Glutamatergic neuron (in vitro differentiated cells): ENCODE data around the gene COMMD6. TPM values are rescaled to one million over a fixed set of nuclear protein-coding genes. Genes with fewer than 3 reads are reported as not detected.
A peak's percentile ranks its signal among the peaks of the same experiment; 100 is the strongest.

ENCODE experiments used
- DNase-seq: peaks from one replicate; pipeline ENCODE4 v3.0.0; 2022
- H3K27ac Mint-ChIP-seq: one replicate; pipeline ENCODE4 v1.8.0; 2020; ENCODE audit warnings: mild to moderate bottlenecking, mixed read lengths, inconsistent platforms; ENCODE audit not compliant: unreplicated experiment
- H3K27me3 Mint-ChIP-seq: one replicate; pipeline ENCODE4 v1.8.0; 2020; ENCODE audit warnings: mild to moderate bottlenecking, moderate library complexity, mixed read lengths, inconsistent platforms; ENCODE audit not compliant: unreplicated experiment
- H3K36me3 Mint-ChIP-seq: one replicate; pipeline ENCODE4 v1.8.0; 2020; ENCODE audit warnings: mild to moderate bottlenecking, mixed read lengths, inconsistent platforms; ENCODE audit not compliant: unreplicated experiment
- H3K4me1 Mint-ChIP-seq: one replicate; pipeline ENCODE4 v1.8.0; 2020; ENCODE audit warnings: mild to moderate bottlenecking, low read depth, mixed read lengths, inconsistent platforms; ENCODE audit not compliant: unreplicated experiment
- H3K4me3 Mint-ChIP-seq: one replicate; pipeline ENCODE4 v1.8.0; 2020; ENCODE audit warnings: mild to moderate bottlenecking, mixed read lengths, inconsistent platforms; ENCODE audit not compliant: unreplicated experiment
- H3K9me3 Mint-ChIP-seq: one replicate; pipeline ENCODE4 v1.8.0; 2020; ENCODE audit warnings: mild to moderate bottlenecking, moderate library complexity, mixed read lengths, inconsistent platforms; ENCODE audit not compliant: unreplicated experiment
- total RNA-seq: library from RNA; stranded (reverse); fragmentation: NEBNext Ultra II Directional; extraction: Animal tissue kit (Norgen Biotek cat#: 25700); gene quantifications from one replicate; pipeline ENCODE4 v1.2.1, GENCODE V29; 2021; ENCODE audit not compliant: unreplicated experiment
- TF ChIP-seq, protein P1 (sequence below): fragments of 200-600 bp; sonication (generic); IDR thresholded peaks from one replicate; pipeline ENCODE4 v1.5.0; 2021; ENCODE audit not compliant: partially characterized antibody, unreplicated experiment

COMMD6 gene
- total RNA-seq, 1 donor from 2014 or later: 109 TPM

DNA sequence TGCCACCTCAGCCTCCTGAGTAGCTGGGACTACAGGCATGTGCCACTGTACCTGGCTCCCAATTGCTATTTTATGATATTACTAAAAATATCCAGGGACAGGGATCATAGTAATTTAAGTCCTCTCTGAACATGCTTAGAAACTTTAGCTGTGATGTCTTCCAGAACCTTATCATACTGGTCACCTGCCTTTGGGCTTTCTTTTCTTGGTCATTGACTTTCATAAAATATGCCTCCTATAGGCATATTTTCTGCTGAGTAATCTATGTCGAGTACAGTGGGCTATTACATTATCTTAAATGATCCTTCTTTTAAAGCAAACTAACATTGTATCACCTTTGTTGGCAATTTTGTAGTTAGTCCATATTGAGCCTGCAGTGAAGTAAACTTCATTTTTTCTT lies 18.2 kb upstream of the COMMD6 start:
- H3K27ac Mint-ChIP-seq: no peak overlapping the region
- H3K27me3 Mint-ChIP-seq: no peaks in the 10 kb centered on the region
- H3K36me3 Mint-ChIP-seq: peaks cover 7% of the 10 kb centered on the region
- H3K4me1 Mint-ChIP-seq: no peaks in the 10 kb centered on the region
- DNase-seq: no peak
- no peaks in the 10 kb centered on the region for H3K9me3 Mint-ChIP-seq
- TF ChIP-seq, protein P1, sequence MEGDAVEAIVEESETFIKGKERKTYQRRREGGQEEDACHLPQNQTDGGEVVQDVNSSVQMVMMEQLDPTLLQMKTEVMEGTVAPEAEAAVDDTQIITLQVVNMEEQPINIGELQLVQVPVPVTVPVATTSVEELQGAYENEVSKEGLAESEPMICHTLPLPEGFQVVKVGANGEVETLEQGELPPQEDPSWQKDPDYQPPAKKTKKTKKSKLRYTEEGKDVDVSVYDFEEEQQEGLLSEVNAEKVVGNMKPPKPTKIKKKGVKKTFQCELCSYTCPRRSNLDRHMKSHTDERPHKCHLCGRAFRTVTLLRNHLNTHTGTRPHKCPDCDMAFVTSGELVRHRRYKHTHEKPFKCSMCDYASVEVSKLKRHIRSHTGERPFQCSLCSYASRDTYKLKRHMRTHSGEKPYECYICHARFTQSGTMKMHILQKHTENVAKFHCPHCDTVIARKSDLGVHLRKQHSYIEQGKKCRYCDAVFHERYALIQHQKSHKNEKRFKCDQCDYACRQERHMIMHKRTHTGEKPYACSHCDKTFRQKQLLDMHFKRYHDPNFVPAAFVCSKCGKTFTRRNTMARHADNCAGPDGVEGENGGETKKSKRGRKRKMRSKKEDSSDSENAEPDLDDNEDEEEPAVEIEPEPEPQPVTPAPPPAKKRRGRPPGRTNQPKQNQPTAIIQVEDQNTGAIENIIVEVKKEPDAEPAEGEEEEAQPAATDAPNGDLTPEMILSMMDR: no peak
- no peak overlapping the region for H3K4me3 Mint-ChIP-seq

DNA sequence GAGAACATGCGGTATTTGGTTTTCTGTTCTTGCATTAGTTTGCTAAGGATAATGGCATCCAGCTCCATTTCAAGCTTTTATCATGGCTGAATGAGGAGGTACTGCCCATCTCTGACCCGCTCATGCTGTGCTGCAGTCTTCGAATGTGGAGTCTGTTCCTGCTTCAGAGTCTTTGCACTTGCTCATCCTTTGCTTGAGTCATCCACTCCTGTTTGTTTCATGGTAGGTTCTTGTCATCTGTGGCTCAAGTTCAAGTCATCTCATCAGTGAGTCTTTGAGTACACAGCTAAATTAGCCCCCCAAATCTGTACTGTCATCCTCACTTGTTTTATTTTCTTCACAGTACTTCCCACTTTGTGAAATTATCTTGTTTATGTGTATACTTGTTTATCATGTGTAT lies 17.3 kb upstream of the COMMD6 start:
- no peak overlapping the region for H3K27ac Mint-ChIP-seq
- TF ChIP-seq, protein P1: no peak
- peaks cover 7% of the 10 kb centered on the region for H3K36me3 Mint-ChIP-seq
- peaks cover 4% of the 10 kb centered on the region for H3K4me1 Mint-ChIP-seq
- H3K9me3 Mint-ChIP-seq: peaks cover 3% of the 10 kb centered on the region
- no peak for DNase-seq
- peaks cover 2% of the 10 kb centered on the region for H3K27me3 Mint-ChIP-seq
- no peak overlapping the region for H3K4me3 Mint-ChIP-seq

DNA sequence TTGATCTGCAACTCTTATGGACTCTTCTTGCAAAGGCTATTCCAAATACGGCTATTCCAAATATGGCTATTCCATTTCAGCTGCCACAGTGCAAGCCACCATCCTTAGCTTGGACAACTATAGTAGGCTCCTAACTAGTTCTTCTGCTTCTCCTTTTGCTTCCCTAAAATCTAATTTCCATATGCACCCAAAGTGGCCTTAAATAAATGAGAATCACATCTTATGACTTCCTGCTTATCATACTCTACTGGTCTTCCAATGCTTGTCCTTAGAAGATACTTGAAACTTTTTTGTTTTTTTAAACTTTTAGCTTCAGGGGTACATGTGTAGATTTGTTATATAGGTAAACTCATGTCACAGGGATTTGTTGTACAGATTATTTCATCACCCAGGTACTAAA lies 16.8 kb upstream of the COMMD6 start:
- peaks cover 2% of the 10 kb centered on the region for H3K27me3 Mint-ChIP-seq
- no peak for DNase-seq
- peaks cover 4% of the 10 kb centered on the region for H3K4me1 Mint-ChIP-seq
- TF ChIP-seq, protein P1: no peak
- no peak overlapping the region for H3K27ac Mint-ChIP-seq
- H3K36me3 Mint-ChIP-seq: peaks cover 7% of the 10 kb centered on the region
- peaks cover 3% of the 10 kb centered on the region for H3K9me3 Mint-ChIP-seq
- H3K4me3 Mint-ChIP-seq: no peak overlapping the region

DNA sequence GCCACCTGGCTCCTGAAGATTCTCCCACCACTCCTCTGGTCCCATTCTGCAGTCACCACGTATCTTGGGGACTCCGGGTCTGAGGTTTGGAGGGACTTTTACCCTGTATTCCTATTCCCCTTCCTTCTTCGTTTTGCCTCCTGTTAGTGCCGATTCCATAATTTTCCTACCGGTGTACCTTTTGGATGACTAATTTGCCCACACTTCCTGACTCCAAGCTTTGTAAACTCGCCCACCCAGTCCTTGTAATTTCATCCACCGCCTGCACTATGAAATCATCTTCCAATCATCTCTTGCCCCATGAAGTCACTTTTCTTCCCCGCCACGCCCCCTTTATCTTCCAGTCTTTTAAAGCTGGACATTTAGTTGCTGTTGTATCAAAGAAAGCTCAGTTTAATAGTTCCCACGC lies 12.5 kb upstream of the COMMD6 start:
- H3K27ac Mint-ChIP-seq: peak overlapping the region; percentile 94
- DNase-seq: no peak
- peaks cover 10% of the 10 kb centered on the region for H3K4me1 Mint-ChIP-seq
- TF ChIP-seq, protein P1: no peak
- H3K36me3 Mint-ChIP-seq: peaks cover 7% of the 10 kb centered on the region
- H3K4me3 Mint-ChIP-seq: peak overlapping the region; percentile 100
- H3K27me3 Mint-ChIP-seq: peaks cover 2% of the 10 kb centered on the region
- peaks cover 5% of the 10 kb centered on the region for H3K9me3 Mint-ChIP-seq

DNA sequence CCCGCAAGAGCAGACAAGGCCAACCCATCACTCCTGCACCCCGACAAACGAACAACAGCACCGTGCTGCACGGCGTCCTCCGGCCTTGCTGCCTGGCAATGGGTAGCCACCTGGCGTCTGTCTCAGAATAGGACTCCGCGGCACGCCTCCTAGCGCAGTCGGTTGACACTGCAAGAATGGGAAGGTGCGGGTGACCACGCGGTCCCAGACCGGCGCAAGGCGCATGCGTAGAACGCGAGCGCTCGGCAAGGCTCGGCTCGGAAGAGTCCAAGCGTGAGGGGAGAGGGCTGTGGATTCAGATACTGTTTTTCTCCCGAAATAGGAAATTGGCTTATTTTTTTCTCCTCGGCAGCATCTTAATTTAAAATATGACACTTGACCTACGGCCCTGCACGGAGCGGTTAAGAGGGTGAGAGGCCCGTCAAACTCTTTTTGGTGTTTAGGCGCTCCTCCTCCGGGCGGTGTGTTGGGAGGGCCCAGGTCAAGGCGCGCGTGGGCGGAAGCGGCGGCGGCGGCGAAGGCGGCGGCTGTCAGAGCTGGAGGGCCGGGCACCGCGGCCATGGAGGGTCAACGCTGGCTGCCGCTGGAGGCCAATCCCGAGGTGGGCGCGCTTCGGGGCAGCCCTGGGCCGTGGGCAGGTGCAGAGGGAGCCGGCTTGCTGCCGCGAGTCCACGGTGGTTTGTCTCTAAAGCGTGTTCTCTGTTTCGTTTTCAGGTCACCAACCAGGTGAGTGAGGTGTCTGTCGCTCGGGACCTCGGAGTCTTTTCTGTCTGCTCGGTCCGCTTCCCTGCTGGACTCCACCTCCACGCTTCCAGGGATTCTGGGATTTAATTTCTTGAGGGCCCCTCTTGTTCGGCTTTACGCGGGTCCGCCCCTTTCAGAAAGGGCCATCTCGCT lies 11.9 kb upstream of the COMMD6 start, which contains the start of gene UCHL3:
Gene UCHL3, plus strand, starts transcription at position 530 of the 897 bp plus-strand sequence. Its CDS starts 30 bp downstream, at position 560.
- Mint-ChIP-seq H3K27ac (peak within 1 kb of the TSS; percentile 98), H3K27me3 (peaks cover 2% of the 10 kb centered on the region), H3K4me3 (peak within 1 kb of the TSS; percentile 100), H3K36me3 (peaks cover 7% of the 10 kb centered on the region), H3K4me1 (peaks cover 10% of the 10 kb centered on the region), H3K9me3 (peaks cover 5% of the 10 kb centered on the region)
- TF ChIP-seq, protein P1: peak; percentile 89
- DNase-seq: peak; percentile 99
